ENCODE measurements around the gene GALNT2.

The GALNT2 gene

DNA sequence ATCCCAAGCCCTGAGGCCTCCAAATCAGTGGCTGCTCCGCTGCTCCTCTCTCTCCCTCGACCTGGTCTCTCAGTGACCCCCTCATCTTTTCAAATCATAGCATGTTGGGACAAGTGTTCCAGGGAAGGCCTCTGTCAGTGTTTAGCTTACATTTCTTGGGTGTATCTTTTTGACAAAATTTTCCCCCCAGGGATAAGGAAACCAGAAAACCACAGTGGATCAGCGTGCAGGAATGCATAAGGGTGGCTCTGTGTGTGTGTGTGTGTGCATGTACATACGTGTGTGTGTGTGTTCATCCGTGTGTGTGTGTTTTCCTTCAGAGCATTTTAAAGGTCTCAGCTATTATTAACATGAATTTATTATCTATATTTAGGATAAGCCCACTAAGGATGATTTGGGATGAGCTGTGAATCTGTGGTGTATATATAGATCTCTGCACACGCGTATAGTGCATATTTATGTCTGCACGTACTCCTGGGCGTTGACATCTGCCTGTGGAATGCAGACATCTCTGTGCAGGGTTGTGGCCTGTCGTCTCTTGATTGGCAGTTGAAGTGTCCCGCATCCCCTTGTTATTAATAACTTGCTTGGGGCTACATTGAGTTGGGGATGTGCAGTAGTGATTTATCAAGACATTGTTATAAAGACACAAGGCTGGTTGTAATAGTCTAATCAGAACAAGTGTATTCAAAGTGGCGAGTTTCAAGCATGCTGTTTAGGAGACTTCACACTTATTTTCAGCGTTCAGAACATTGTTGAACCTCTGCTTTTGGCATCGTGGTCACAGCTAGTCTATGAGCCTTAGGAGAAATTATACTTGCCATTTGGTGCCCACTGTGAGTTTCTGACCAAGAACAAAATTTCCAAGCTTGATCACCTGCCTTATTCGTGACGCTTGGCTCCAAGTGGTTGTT, 55.6 kb downstream of the GALNT2 start:
- no peak overlapping the region for H3K27ac ChIP-seq
- TF ChIP-seq, protein P1, sequence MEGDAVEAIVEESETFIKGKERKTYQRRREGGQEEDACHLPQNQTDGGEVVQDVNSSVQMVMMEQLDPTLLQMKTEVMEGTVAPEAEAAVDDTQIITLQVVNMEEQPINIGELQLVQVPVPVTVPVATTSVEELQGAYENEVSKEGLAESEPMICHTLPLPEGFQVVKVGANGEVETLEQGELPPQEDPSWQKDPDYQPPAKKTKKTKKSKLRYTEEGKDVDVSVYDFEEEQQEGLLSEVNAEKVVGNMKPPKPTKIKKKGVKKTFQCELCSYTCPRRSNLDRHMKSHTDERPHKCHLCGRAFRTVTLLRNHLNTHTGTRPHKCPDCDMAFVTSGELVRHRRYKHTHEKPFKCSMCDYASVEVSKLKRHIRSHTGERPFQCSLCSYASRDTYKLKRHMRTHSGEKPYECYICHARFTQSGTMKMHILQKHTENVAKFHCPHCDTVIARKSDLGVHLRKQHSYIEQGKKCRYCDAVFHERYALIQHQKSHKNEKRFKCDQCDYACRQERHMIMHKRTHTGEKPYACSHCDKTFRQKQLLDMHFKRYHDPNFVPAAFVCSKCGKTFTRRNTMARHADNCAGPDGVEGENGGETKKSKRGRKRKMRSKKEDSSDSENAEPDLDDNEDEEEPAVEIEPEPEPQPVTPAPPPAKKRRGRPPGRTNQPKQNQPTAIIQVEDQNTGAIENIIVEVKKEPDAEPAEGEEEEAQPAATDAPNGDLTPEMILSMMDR (conservative IDR thresholded peaks at IDR 0.05): no peak

DNA sequence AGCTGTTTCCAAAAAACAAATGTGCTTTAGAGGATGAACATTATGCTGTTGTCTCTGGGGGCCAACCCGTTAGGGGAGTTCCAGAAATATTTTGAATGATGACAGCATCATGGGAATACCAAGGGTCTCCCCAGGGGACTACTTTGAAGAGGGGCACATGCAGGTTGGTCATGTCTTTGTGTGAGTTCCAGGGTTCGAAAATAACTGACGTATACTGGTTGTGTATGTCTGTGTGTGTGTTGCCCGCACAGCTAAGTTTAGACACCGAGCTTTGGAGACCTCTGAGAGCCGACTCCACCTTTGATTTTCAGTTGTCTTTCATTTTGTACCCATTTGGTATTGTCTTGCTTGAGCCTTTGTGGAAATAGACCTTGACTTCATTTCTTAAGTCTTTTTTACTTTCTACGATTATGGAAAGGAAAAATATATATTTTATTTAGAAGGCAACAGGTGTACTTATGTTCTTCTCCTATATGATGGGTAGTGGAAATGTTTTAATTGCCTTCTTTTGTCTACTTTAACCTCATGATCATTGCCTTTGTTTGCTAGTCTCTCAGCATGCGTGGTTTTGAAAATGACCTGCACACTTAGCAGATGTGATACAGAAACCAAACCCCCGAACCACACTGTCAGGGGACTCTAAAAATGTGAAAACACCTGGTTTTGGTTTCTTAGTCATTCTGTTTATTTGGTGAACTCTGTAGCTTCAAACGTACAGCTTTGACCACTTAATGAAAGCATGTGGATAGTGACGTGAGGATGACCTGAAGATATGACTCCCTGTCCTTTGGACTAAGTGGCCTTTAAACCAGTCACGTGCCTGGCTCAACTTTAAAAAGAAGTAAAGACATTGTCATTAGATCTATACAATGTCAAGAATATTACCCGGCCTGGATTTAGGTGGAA, 56.5 kb downstream of the GALNT2 start:
- no peak overlapping the region for H3K27ac ChIP-seq
- TF ChIP-seq, protein P1 (conservative IDR thresholded peaks at IDR 0.05): no peak

DNA sequence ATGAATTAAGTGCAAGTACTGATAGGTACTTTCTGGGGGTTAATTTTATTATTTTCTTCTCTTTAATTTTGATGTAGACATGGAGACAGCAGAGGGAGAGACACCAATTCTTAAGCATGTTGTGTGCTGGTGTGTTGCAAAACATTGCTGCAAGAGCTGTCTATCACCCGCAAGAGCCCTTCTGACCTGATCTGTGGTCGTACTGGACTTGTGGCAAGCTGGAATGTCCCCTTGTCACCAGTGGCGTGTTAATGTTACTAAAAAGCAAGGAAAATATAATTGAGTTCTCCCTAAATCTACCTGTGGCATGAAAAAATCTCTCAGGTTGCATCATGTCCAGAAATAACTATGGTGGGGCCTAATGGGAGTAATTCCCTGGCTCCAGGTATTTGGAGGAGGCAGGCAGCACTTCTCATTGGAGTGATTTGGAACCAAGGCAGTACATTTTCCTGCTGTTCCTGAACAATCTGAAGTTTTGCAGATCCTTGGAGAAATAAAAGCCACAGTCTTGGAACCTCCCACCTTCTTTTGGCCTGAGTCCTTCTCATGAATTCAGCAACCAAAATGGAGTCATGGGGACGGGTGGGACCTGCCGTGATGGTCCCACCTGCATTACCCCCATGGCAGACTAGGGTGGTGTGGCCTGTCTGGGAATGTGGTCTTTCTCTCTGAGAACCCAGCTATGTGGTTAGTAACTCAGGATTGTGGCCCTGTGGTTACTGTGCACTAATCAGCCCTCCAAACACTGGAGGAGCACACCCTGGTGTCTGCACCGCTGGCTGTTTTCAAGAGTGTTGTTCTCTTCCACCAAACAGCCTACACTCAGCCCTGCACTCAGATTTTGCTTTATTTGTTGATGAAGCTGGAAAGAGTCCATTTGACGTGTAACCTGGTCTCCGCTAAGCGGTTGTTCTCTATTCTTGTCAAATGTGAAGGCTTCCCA, 57.4 kb downstream of the GALNT2 start:
- TF ChIP-seq, protein P1 (conservative IDR thresholded peaks at IDR 0.05): no peak
- H3K27ac ChIP-seq: no peak overlapping the region

DNA sequence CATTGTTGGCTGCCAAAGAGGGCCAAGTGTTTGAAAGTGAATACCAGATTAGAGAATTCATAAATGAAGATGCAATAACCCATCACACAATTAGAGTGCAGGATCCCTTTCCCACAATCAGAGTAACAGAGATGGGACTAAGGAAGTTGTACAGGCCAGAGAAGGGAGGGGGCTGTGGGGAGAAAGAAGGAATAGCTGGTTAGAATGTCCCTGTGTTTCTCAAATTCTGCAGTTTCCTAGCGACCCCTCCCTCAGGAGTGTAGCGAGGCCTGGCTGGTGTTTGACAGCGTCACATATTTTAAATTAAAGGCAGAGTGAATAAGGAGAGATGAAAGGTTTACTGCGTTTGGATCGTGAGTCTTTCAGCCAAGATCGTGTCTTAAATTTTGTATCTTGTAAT, 58.1 kb downstream of the GALNT2 start:
- TF ChIP-seq, protein P1 (conservative IDR thresholded peaks at IDR 0.05): no peak
- H3K27ac ChIP-seq: no peak overlapping the region

DNA sequence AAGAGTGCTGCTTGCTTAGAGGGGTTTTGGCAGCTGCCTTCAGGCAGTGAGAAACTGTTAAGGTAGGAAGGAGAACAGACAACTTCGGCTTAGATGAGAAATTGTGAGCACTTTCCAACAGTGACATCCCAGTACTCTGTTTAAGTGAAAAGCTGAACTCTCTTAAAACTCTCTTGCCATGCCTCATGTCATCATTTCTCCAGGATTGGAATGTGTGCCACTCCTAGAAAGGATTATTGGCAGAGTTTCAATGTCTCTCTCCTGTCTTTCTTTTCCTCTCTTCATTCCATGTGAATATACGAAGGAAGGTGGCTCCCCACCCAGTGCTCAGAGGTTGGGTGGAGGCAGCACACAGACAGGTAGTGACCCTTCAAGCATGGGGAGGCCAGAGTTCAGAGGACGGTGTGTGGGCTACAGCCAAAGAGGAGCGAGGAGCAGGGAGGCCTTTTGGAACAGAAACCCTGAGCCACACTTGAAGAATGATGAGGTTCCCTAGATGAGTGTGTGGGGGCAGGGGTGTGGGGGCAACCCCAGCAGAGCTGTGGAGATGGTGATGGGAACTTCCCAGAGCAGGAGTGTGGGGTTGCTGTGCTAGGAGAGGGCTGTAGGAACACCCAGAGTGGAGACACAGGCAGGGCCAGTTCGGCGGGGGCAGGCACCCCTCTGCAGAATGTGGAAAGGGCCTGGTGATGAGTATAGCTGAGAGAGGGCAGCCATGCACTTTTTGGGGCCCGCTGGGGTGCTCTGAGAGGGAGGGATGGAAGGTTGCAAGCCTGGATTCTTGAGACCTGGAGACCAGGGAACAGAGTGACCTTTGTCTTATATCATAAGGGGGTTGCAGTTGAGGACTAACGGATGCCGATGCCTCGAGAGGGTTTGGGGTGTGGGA, 58.8 kb downstream of the GALNT2 start:
- no peak overlapping the region for H3K27ac ChIP-seq
- TF ChIP-seq, protein P1 (conservative IDR thresholded peaks at IDR 0.05): no peak

DNA sequence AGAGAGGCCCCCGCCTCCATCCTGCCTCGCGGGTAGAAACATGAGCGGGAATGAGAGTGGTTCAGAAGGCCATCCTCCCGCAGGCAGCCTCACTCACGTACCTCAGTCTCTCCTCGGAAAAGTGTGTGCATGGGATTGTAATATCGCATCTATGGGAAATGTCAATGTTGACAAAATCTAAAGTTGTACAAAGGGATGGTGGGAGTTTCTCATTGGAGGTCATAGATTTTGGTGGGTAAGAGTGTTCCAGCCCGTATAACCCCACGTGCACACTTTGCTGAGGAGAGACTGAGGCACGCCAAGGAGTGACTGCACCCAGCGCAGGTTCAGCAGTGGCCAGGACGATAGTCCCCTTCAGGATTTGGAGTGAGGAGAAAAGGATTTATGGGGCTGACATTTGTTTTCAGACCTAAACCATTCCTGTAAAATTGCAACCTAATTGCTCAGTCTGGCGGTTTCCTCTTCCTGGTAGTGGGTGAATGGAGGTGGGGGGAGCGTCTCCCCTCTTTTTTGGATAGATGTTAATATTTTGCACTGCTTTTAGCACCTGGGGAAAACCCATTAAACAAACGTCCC, 59.6 kb downstream of the GALNT2 start:
- TF ChIP-seq, protein P1 (conservative IDR thresholded peaks at IDR 0.05): no peak
- no peak overlapping the region for H3K27ac ChIP-seq
